ENCODE data around the gene RNF227.
A peak's percentile ranks its signal among the peaks of the same experiment; 100 is the strongest.
"Not testable (repeated sequence)": the region's sequence is repeated elsewhere in the genome, so short reads cannot be mapped to it uniquely, and the experiment has no call there.

The RNF227 gene

DNA sequence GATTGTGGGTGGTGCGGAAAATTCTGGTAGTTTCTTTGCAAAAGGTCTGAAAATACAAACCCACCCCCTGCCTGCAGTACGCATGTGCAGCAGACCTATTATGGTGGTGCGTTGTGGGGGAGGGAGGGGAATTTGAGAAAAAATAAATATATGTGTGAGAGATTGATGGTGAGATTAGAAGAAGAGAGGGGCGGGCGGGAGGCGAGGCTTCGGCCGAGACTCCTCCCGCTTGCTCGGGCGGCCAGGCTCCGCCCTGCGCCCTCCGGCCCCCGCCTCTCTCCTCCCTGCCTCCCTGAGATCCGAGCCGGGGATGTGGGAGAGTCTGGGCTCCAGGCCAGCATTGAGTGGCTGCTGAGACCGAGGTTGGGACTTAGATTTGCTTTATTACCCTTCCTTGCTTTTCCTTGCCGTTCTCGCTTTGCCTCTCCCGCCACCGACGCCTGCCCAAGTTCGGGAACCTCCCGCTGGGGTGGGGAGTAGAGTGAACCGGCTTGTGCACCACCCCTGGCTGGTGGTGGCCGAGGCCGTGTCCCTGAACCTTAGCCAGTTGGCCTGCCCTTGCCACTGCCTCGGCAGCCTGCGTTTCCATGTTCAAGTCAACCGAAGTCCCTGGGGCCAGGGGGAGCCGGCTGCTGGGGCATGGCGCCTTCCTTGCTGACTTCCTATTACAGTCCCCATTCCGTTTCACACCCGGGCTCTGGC, 28.5 kb downstream of the RNF227 start:
- DNase-seq, result peak; percentile 97

DNA sequence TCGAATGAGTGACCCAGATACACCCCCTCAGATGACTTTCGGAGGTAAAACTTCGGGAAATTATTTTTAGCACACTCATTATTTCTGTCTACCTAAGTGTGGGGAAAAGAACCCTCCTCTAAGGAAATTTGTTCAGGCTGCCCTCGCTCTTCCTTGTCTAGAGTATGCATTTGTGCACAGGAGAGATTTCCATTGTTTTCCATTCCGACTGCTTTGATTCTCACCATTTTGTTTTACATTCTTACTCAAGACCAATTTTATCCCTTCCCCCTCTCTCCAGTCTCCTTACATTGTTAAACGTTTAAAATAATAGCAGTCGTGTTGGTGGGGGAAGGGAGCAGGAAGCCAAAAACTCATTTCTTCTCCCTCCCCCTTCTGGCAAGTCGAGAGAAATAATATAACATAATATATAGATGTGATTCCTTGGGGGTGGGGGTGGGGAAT, 29.0 kb downstream of the RNF227 start:
- DNase-seq, result no peak

DNA sequence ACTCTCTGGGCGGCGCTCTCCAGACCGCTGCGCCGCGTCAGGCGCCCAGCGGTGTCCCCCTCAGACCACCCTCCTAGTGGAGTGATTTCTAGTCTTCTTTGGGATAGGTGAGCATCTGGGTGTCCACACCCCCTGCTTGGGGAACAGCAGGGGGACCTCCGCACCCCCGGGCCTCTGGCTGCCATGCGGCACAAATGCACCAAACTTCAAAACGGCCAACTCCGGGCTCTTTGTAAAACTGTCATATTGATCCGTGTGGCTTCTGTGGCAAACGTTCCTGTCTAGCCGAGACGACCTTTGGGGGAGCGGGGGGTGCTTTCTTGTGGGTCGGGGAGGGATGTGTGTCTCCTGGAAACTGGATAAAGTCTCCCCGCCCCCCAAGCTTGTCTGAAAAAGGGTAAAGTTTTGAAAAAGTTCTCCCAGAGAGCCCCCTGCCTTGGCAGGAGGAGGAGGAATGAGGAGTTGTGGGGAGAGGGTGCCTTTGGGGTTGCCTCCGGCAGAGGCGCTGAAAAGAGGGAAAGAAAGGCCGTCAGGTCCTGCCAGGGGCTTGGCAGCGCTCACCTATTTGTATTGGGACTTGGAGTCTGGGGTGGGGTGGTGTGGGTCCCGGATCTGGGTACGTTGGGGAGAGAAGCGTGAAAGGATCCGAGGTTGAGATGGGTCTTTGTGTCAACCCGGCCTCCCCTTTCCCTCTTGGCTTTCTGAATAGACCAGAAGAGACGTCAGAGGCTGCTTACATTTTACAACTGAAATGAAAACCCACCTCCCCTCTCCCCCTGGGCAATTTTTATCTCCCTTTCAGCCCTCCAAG, 29.7 kb downstream of the RNF227 start:
- DNase-seq, result peak; percentile 77

DNA sequence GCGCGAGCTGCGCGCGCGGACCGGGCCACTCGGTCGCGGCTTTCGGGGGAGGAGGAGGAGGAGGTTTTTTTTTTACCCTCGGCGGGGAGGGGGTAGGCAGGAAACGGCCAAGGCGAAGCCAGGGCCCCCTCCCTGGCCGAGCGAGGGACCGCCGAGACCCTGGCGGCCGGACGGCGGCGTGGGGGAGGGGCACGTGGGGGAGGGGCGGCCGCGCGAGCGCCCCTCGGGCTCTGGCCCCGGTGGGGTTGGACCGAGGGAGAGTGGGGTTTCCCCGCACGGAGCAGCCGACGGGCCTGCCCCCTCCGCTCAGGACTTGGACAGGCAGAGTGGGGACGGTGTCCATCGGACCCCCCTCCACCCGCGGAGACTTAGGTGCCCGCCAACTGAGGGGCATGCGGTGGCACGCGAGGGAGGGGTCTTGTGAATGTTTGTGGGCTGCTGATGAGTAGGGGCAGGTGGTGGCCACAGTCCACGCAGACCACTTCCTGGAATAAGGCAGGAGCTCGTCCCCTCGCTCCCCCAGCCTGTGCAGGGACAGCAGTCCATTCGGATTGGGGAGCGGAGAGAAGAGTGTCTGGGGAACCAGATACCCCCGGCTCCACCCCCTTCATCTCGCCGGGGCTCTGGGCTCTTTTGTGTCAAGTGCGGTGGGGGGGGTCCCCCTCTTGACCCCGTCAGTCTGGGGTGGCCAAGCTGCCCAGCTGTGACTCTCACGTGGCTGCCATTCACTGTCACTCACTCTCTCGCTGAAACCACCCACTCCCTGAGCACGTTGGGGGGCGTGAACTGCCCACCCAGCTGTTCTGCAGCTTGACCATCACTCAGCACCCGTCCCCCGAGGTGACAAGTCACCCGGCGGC, 30.5 kb downstream of the RNF227 start:
- peak; percentile 63 for DNase-seq

DNA sequence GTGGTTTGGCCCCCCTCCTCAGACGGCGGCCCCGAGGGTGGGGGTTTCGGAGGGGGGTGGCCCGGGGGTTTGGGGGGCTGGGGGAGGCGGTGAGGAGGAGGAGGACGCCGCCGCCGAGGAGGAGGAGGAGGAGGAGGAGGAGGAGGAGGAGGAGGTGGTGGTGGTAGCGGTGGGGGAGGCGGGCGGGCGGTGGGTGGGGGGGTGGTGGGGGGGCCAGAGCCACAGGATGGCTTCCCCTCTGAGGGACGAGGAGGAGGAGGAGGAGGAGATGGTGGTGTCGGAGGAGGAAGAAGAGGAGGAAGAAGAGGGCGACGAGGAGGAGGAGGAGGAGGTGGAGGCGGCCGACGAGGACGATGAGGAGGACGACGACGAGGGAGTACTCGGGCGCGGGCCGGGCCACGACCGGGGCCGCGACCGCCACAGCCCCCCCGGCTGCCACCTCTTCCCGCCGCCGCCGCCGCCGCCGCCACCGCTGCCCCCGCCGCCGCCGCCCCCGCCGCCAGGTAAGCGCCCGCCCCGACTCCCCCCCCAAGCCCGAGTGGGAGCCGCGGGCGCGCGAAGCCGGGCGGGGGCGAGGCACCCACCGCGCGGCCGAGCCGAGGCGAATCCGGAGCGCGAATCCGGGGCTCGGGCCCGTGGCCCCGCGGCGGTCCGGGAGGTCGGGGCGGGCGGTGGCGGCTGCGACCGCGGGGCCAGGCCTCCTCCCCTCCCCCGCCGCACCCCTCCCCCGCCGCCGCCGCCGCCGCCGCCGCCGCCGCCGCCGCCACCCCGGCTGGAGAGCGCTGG, 31.3 kb downstream of the RNF227 start:
- DNase-seq, result peak; percentile 51

DNA sequence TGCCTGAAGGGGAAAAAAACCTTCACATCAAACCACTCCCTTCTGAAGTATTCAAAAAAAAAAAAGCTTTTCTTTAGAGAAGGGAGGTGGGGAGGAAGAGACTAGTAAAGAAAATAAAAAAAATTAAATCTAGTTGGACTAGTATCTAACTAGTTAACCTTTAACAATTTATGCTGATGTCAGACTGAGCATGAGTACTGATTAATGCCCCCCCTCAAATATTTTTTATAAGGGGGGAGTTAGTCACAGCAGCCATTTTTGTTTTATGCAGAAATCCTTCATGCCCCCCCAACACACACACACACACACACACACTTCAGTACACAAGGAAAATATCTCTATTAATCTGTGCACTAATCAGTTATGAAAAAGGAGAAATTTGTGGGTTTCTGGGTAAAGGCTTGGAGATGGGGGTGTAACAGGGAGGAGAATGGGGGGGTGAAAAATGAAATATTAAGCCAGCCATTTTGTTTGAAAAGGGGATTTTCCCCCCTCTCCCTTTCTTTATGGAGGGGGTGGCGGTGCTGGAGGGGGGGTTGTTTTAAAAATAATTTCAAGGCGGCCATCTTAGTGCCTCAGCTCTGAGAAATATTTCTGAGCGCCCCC, 32.2 kb downstream of the RNF227 start:
- peak; percentile 73 for DNase-seq

DNA sequence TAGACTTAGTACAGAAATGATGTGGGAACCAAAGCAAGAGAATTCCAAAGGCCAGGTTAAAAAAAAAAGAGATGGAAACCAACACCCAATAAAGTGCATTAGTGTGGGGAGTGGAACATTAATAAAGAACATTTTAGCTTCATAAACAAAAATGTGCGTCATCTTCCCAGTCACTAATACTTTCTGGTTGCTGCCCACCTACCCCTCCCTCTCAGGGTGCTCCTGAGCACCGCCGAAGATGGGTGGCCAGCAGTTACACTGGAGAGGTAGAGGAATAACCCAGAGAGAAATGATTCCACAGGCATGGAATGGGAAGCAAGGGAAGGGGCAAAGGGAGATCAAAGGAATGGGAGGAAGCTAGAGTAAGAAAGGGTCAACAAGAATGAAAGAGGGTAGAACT, 33.5 kb downstream of the RNF227 start:
- DNase-seq, result no peak

DNA sequence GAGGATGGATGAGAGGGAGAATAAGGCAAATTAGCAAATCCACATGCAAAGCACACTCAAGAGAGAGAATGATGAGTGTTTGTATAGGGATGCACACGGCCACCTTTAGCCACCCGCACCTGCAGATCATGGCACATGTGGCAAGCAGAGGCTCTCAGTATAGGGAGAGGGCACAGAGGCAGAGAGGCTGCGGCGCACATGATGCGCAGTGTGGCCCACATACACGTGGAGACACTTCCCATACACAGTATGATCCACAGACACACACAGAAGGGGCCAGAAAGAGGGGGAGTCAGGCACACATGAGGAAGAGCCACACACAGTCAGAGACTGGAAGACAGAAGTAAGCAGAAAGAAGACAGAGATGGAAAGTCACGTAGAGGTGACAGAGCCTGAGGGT, 34.0 kb downstream of the RNF227 start:
- no peak for DNase-seq

DNA sequence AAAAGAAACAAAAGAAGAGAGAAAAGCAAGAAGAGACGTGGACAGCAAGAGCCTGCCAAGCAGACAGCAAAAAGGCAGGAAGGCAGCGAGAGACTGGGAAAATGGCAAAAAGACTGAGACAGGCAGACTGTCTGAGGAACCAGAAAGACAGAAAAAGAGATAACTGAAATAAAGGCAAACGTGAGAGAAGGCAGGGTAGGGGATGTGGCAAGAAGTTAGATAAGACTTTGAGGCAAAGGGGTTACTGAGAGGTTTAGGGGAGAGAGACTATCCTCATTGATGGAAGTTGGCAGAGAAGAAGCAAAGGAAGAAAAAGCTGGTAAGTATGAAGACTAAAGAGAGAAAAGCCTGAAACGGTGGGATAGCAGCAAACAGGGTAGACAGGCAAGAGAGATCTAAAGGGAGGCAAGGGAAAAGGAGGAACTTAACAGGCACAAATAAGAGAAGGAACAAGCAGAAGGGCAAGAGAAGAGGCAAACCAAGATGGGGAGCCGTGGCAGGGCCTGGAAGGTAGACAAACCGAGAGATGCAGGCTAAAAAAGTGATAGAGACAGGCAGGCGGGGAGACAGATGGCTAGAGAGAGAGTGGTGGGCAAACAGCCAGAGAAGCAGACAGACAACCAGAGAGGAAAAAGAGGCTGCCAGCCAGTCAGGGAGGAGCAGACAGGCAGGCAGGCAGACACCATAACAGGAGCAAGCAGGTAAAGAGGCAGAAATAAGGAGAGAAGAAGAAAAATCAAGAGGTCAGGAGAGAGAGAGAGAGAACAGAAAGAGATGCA, 34.6 kb downstream of the RNF227 start:
- DNase-seq, result no peak

DNA sequence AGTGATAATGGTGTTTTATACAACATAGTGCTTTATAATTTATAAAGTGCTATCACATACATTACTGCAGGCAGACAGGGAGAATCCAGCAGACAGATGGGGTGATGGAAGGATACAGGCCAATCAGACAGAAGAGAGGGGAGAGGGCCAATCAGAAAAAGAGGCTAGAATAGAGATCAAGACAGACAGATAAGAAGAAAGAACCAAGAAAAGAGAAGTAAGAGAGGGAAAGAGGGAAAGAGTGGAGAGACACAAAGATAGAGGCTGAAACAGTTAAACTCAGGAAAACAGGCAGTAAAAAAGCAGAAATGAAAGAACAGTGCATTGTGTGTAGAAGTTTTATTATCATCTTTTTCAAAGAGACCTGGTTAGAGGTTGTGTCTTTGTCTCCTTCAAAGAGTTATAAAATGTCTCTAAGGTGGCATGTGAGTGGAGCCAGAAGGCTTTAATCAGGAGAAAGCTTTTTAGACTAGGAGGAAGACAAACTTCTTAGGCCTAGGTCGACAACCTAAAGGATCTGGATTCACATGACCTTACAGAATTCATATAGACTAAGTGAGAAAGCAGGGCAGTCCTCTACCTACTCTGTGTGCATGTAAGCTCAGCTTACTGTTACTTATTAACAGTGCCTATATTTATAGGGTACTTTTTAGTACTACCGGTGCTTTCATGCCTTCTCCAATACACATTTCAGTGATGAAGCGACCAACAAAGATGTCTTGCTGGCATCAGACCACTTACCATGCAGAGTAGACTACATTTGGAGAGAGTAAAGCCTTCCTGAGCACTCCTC, 35.8 kb downstream of the RNF227 start:
- no peak for DNase-seq

DNA sequence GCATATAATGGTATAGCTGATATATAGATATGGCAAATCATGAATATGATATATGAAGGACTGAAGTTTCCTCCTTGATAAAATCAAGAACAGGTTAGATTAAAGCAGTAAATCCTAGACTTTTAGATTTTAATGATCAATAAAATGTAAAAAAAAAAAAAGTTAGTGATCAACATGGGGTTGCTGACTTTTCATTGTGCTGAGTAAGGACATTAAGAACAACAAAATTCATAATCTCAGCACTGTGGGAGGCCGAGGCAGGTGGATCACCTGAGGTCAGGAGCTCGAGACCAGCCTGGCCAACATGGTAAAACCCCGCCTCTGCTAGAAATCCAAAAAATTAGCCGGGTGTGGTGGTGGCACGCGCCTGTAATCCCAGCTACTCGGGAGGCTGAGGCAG, 37.9 kb downstream of the RNF227 start:
- no peak for DNase-seq

DNA sequence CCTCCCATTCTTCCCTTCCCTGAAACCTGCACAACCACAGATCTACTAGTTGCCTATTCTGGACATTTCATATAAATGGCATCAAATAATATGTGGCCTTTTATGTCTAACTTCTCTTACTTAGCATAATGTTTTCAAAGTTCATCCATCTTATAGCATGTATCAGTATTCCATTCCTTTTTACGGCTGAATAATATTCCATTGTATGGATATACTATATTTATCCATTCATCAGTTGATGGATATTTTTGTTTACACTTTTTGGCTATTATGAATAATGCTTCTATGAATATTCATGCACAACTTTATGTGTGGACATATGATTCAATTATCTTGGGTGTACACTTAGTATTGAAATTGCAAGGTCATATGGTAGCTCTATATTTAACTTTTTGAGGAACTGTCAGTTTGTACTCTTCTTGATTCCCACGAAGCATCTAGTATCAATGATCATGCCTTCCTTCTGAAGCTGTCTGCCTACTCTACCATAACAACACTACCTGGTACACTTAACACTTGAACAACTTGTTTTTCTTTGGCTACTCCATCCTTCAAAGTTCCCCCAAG, 40.2 kb downstream of the RNF227 start:
- DNase-seq, result no peak

DNA sequence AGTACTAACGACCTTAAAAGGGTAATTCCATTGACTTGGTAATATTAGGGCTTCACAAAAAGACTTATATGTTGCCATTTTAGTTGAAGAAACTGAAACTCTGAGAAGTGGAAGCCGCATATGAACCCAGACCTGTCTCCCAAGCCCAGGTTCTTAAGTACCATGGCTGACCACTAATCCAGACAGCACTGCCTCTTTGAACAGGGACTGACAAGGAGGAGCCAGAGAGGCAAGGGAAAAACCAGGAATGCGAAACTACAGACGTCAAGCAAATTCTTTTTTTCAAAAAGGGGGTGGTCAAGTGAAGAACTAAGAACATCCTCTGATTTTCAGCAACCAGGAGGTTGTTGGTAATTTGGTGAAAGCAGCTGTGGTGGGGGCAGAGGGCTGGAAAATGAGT, 43.0 kb downstream of the RNF227 start:
- no peak for DNase-seq

DNA sequence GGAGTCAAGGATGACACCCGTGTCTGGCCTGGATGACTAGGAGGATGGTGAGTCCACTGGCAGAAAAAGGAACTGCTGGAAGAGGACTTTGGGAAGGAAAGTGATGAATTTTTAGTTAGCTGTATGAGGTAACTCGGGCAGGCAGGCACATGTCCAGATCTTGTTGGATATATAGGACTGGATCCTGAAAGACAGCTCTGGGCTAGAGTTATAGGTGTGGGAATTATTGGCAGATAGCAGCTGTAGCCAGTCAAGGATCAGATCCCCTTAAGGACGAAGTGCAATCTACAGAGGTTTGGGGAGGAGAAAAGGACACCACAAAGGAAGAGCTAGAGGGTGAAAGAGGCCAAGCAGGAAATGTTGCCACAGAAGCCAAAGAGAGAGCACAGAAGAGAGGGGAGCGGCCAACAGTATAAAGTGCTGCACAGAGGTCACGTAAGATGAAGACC, 48.2 kb downstream of the RNF227 start:
- DNase-seq, result peak; percentile 38

DNA sequence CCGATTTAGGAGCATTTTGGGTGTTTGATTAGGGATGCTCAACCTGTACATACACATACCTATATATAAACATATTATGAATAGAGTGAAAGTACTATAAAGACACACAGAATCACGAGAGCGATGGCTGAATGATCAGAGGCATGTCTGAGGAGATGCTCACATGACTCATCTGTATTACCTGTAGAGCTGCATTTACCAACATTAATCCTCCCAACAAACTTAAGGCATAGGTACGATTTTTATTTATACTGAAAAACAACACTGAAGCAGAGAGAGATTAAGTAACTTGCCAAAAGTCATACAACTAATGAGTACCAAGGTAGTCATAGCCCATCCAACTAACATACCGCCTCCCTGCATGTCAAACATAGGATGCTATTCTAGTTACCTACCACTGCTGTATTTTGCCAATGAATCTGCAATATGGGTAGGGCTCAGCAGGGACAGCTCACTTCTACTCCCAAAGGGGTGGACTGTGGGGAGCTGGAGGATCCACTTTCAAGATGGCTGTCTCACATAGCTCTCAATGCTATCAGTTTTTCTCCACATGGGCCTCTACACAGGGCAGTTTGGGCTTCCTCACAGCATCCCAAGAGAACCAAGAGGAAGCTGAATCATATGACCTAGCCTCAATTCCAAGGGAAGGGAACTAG, 51.0 kb downstream of the RNF227 start:
- no peak for DNase-seq

DNA sequence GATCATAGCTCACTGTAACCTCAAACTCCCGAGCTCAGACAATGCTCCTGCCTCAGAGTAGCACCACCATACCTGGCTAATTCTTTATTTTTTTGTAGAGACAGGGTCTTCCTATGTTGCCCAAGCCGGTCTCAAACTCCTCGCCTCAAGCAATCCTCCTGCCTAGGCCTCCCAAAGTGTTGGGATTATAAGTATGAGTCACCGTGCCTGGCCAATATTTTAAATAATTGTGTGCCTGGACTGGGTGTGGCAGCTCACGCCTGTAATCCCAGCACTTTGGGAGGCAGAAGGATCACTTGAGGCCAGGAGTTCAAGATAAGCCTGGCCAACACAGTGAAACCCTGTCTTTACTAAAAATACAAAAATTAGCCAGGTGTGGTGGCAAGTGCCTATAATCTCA, 51.7 kb downstream of the RNF227 start:
- DNase-seq, result not testable (repeated sequence)
